Coronary artery (tissue), 2 donors: Measurements from ENCODE around the gene MAST1.
"Not testable (repeated sequence)": the region's sequence is repeated elsewhere in the genome, so short reads cannot be mapped to it uniquely, and the experiment has no call there.

Experiments used
- DNase-seq: peaks from one replicate; pipeline ENCODE4 v3.0.0-alpha.2; 2017; ENCODE audit warnings: low spot score
- H3K27ac ChIP-seq, 2 donors: fragments of 200-600 bp; sonication (generic); one replicate each; pipeline ENCODE4 v1.5.1; 2016 to 2019
- H3K4me3 ChIP-seq: fragments of 200-600 bp; sonication (generic); 2 replicates; pipeline ENCODE4 v1.5.1; 2016; ENCODE audit warnings: mild to moderate bottlenecking, moderate library complexity
- CTCF ChIP-seq: fragments of 200-600 bp; sonication (generic); IDR thresholded peaks from one replicate; pipeline ENCODE4 v1.5.1; 2019; ENCODE audit warnings: antibody characterized with exemption

Gene MAST1

GRCh38 chr19:12797141-12797587 is 41.2 kb upstream of the MAST1 start:
- no peak overlapping the region for H3K4me3 ChIP-seq
- TF ChIP-seq CTCF: no peak
- no peak overlapping the region for H3K27ac ChIP-seq
- no peak for DNase-seq

GRCh38 chr19:12797607-12798006 is 40.7 kb upstream of the MAST1 start:
- H3K27ac ChIP-seq, DNase-seq, H3K4me3 ChIP-seq: not testable (repeated sequence)

- no peak overlapping the region for H3K27ac ChIP-seq
- no peak for TF ChIP-seq CTCF
- no peak overlapping the region for H3K4me3 ChIP-seq
- DNase-seq: no peak
Measured at GRCh38 chr19:12799742-12800465, 38.4 kb upstream of the MAST1 start.

GRCh38 chr19:12800466-12800770 is 37.9 kb upstream of the MAST1 start:
- H3K4me3 ChIP-seq: peak overlapping the region; percentile 81
- H3K27ac ChIP-seq: no peak overlapping the region
- no peak for DNase-seq
- no peak for TF ChIP-seq CTCF

GRCh38 chr19:12800923-12801465 is 37.3 kb upstream of the MAST1 start:
- no peak for TF ChIP-seq CTCF
- DNase-seq: no peak
- Histone ChIP-seq H3K27ac (peak overlapping the region; percentile 64 to 73), H3K4me3 (peak overlapping the region; percentile 81)

GRCh38 chr19:12801466-12802266 is 36.6 kb upstream of the MAST1 start, which contains the start of the genes PRDX2 and THSD8:
Gene PRDX2 (minus strand): TSS chr19:12801800. CDS start chr19:12801261, 539 bp downstream.
Gene THSD8 (plus strand): TSS chr19:12802069. CDS start chr19:12802072, 3 bp downstream.
- H3K4me3 ChIP-seq: peak within 1 kb of the TSS; percentile 81
- peak within 1 kb of the TSS; percentile 64 to 73 for H3K27ac ChIP-seq
- TF ChIP-seq CTCF: no peak
- DNase-seq: no peak

- Histone ChIP-seq H3K27ac (peak overlapping the region; percentile 64 to 73), H3K4me3 (peak overlapping the region; percentile 81)
- DNase-seq: no peak
- TF ChIP-seq CTCF: no peak
Measured at GRCh38 chr19:12802267-12803106, 35.8 kb upstream of the MAST1 start.
